HepG2 (cell line): ENCODE measurements around the gene ADAR. TPM values are rescaled to one million over a fixed set of nuclear protein-coding genes. Genes with fewer than 3 reads are reported as not detected.
A peak's percentile ranks its signal among the peaks of the same experiment; 100 is the strongest.

Experiments used
- CBX5 ChIP-seq: sonication (generic); formaldehyde crosslinking; IDR thresholded peaks from 2 replicates; pipeline ENCODE4 v1.4.0; 2020; ENCODE audit warnings: missing genetic modification reagents, borderline replicate concordance
- CENPT ChIP-seq: sonication (generic); formaldehyde crosslinking; IDR thresholded peaks from 2 replicates; pipeline ENCODE4 v1.8.0; 2022; ENCODE audit warnings: low read depth, mild to moderate bottlenecking, moderate library complexity, missing genetic modification reagents
- DMAP1 ChIP-seq: IDR thresholded peaks from 2 replicates; pipeline ENCODE4 v1.6.1; 2016
- FOXA3 ChIP-seq: IDR thresholded peaks from 2 replicates; pipeline ENCODE4 v1.6.1; 2016; ENCODE audit warnings: missing genetic modification reagents, missing compliant biosample characterization
- HNF1A ChIP-seq, 2 experiments: sonication (generic) in 1 of 2; formaldehyde crosslinking in 1 of 2; IDR thresholded peaks; 2 replicates each; pipeline versions ENCODE4 v1.4.0 to v1.6.1; 2016 to 2020; ENCODE audit warnings: borderline replicate concordance in 1 of 2, low read depth in 1 of 2, mild to moderate bottlenecking in 1 of 2, missing genetic modification reagents in 1 of 2
- IRX3 ChIP-seq: sonication (generic); formaldehyde crosslinking; IDR thresholded peaks from 2 replicates; pipeline ENCODE4 v1.8.1; 2023; ENCODE audit warnings: mild to moderate bottlenecking, low read depth, missing genetic modification reagents, borderline replicate concordance
- MED1 ChIP-seq: sonication (generic); formaldehyde crosslinking; IDR thresholded peaks from 2 replicates; pipeline ENCODE4 v1.4.0; 2020; ENCODE audit warnings: missing genetic modification reagents
- MTF1 ChIP-seq: sonication (generic); formaldehyde crosslinking; IDR thresholded peaks from 2 replicates; pipeline ENCODE4 v1.5.0; 2020; ENCODE audit warnings: missing genetic modification reagents
- RNF219 ChIP-seq: sonication (generic); formaldehyde crosslinking; IDR thresholded peaks from 2 replicates; pipeline ENCODE4 v1.5.0; 2020; ENCODE audit warnings: mild to moderate bottlenecking, missing genetic modification reagents
- SNAI1 ChIP-seq: sonication (generic); formaldehyde crosslinking; IDR thresholded peaks from 2 replicates; pipeline ENCODE4 v1.5.0; 2020; ENCODE audit warnings: mild to moderate bottlenecking, missing genetic modification reagents, borderline replicate concordance
- SYNCRIP ChIP-seq: fragments of 200-400 bp; formaldehyde crosslinking; IDR thresholded peaks from 2 replicates; pipeline ENCODE4 v1.6.1; 2018; ENCODE audit warnings: mild to moderate bottlenecking, low read depth, low read length; ENCODE audit not compliant: insufficient read depth
- ZNF101 ChIP-seq: sonication (generic); formaldehyde crosslinking; IDR thresholded peaks from 2 replicates; pipeline ENCODE4 v1.4.0; 2020; ENCODE audit warnings: mild to moderate bottlenecking, low read depth, missing genetic modification reagents, borderline replicate concordance
- ZNF205 ChIP-seq: IDR thresholded peaks from 2 replicates; pipeline ENCODE4 v1.6.1; 2018; ENCODE audit warnings: missing biosample characterization, missing genetic modification reagents
- ZNF274 ChIP-seq: sonication (generic); formaldehyde crosslinking; IDR thresholded peaks from 2 replicates; pipeline ENCODE4 v1.5.1; 2020; ENCODE audit warnings: mild to moderate bottlenecking, missing genetic modification reagents
- ZNF33A ChIP-seq: sonication (generic); formaldehyde crosslinking; IDR thresholded peaks from 2 replicates; pipeline ENCODE4 v1.5.1; 2020; ENCODE audit warnings: missing genetic modification reagents, mild to moderate bottlenecking, moderate library complexity, borderline replicate concordance
- ZNF382 ChIP-seq: sonication (generic); formaldehyde crosslinking; IDR thresholded peaks from 2 replicates; pipeline ENCODE4 v1.5.0; 2020; ENCODE audit warnings: missing genetic modification reagents, mild to moderate bottlenecking, borderline replicate concordance
- ZNF432 ChIP-seq: sonication (generic); formaldehyde crosslinking; IDR thresholded peaks from 2 replicates; pipeline ENCODE4 v1.5.0; 2020; ENCODE audit warnings: missing genetic modification reagents, mild to moderate bottlenecking, borderline replicate concordance
- ZNF552 ChIP-seq: sonication (generic); formaldehyde crosslinking; IDR thresholded peaks from 2 replicates; pipeline ENCODE4 v1.9.0; 2022; ENCODE audit warnings: missing genetic modification reagents, mild to moderate bottlenecking, borderline replicate concordance
- ZNF710 ChIP-seq: sonication (generic); formaldehyde crosslinking; IDR thresholded peaks from 2 replicates; pipeline ENCODE4 v1.5.0; 2020; ENCODE audit warnings: mild to moderate bottlenecking, missing genetic modification reagents, borderline replicate concordance
- polyA plus RNA-seq, 8 experiments: library from polyadenylated mRNA; depleted of rRNA in 3 of 8; stranded (reverse) in 7 of 8; unstranded in 1 of 8; fragments of >200 nt; fragmentation: Illumina TruSeq in 4 of 8; extraction: Trizol in 4 of 8; gene quantifications; 2 replicates each; pipeline versions ENCODE4 v1.2.1 to v1.2.3, GENCODE V29; 2011 to 2016; ENCODE audit warnings: low read depth in 4 of 8, missing spikeins in 1 of 8, mixed read lengths in 1 of 8; ENCODE audit not compliant: insufficient read depth in 1 of 8
- total RNA-seq, 5 experiments: library from RNA; depleted of rRNA; stranded (reverse); fragments of >200 nt; fragmentation: Illumina TruSeq; extraction: Trizol; gene quantifications; 2 replicates each; pipeline ENCODE4 v1.2.3, GENCODE V29; 2016; ENCODE audit warnings: low read depth in 1 of 5

The ADAR gene
- total and polyA plus RNA-seq, 2 of the 13 experiments (the other 11 are each of a cell fraction or from before 2014, with no cell fraction given): 70.8 to 86.2 TPM

GRCh38 chr1:154567386-154568156, 40.4 kb downstream of the ADAR start, which contains the start of gene CHRNB2 (continued):
- TF ChIP-seq RNF219 (CRISPR knock-in tag): no peak
- peak; percentile 61 for TF ChIP-seq FOXA3 (CRISPR knock-in tag)
- TF ChIP-seq HNF1A (IDR thresholded peaks at IDR 0.05; ENCODE audit: low read depth): no peak
- no peak for TF ChIP-seq HNF1A (CRISPR knock-in tag; IDR thresholded peaks at IDR 0.05; ENCODE audit: borderline replicate concordance)
- no peak for TF ChIP-seq ZNF382 (CRISPR knock-in tag)
- TF ChIP-seq MTF1: peak; percentile 80; the same call in 1 of the 2 replicates
- TF ChIP-seq MED1 (CRISPR knock-in tag): peak; percentile 79
- peak; percentile 94; the same call in 1 of the 2 replicates for TF ChIP-seq CENPT (CRISPR knock-in tag)
- TF ChIP-seq IRX3 (CRISPR knock-in tag): peak; percentile 98
- TF ChIP-seq ZNF205 (CRISPR knock-in tag): peak; percentile 84; the same call in 1 of the 2 replicates
- TF ChIP-seq CBX5 (CRISPR knock-in tag): no peak
- TF ChIP-seq ZNF33A: 0 out of 2 replicates have a peak, but pooled peaks have one; percentile 31
- TF ChIP-seq ZNF552 (CRISPR knock-in tag): 0 out of 2 replicates have a peak, but pooled peaks have one; percentile 60
- no peak for TF ChIP-seq ZNF101 (CRISPR knock-in tag)
- TF ChIP-seq ZNF432 (CRISPR knock-in tag): no peak
- TF ChIP-seq SNAI1 (CRISPR knock-in tag): no peak
- no peak for TF ChIP-seq ZNF710 (CRISPR knock-in tag)
- TF ChIP-seq ZNF274 (CRISPR knock-in tag): peak; percentile 96
- TF ChIP-seq DMAP1 (CRISPR knock-in tag): no peak
- no peak for TF ChIP-seq SYNCRIP
